AG04450 (cell line): Measurements from ENCODE around the gene INCENP. TPM values are rescaled to one million over a fixed set of nuclear protein-coding genes. Genes with fewer than 3 reads are reported as not detected.

Source experiments
- CTCF ChIA-PET: fragments of 300-600, 350-600 bp; formaldehyde crosslinking; extraction: SDS; loops from one replicate; lab custom pipeline; 2022; ENCODE audit warnings: antibody characterized with exemption, inconsistent platforms; lab: Charles Lee
- POLR2A ChIA-PET: fragments of 350-600 bp; formaldehyde crosslinking; extraction: SDS; loops from one replicate; lab custom pipeline; 2021; ENCODE audit warnings: antibody characterized with exemption, inconsistent platforms; lab: Yijun Ruan, JAX
- DNase-seq: peaks from one replicate; pipeline ENCODE4 v3.0.0-alpha.2; 2011; ENCODE audit warnings: low read depth, low spot score
- H3K27ac ChIP-seq: one replicate; pipeline ENCODE4 v1.5.1; 2012; ENCODE audit warnings: low read depth, low read length, control low read depth
- H3K27me3 ChIP-seq: one replicate; pipeline ENCODE4 v1.6.0; 2012; ENCODE audit warnings: low read length; ENCODE audit not compliant: control insufficient read depth, insufficient read depth
- H3K4me3 ChIP-seq: 2 replicates; pipeline ENCODE4 v1.5.1; 2011; ENCODE audit warnings: mild to moderate bottlenecking, low read depth, low read length, control low read depth
- H3K9me3 ChIP-seq: 2 replicates; pipeline ENCODE4 v1.5.1; 2012; ENCODE audit warnings: low read length; ENCODE audit not compliant: control insufficient read depth, insufficient read depth
- CTCF ChIP-seq: IDR thresholded peaks from 2 replicates; pipeline ENCODE4 v1.5.1; 2011; ENCODE audit warnings: low read depth, low read length, control low read depth, inconsistent platforms
- polyA plus RNA-seq: library from polyadenylated mRNA; depleted of rRNA; stranded (reverse); fragments of >200 nt; gene quantifications from 2 replicates; pipeline ENCODE4 v1.2.3, GENCODE V29; 2011

Gene INCENP
- polyA plus RNA-seq, 1 experiment: 6.4 TPM

- no peak for TF ChIP-seq CTCF
- H3K4me3 ChIP-seq: no peak overlapping the region
- no peak for DNase-seq
- POLR2A ChIA-PET: no interaction called here
- CTCF ChIA-PET: interaction anchor here (0.6 to 1.0 kb wide), 4 partner anchors 34 to 589 kb away, joined by 3 to 7 read pairs (median 4); no protein-coding TSS in a partner anchor
- no peaks in the 10 kb centered on the region for H3K9me3 ChIP-seq
- no peak overlapping the region for H3K27ac ChIP-seq
- peaks cover 22% of the 10 kb centered on the region for H3K27me3 ChIP-seq
Observed at GRCh38 chr11:62172294-62172693, 48.5 kb downstream of the INCENP start.

GRCh38 chr11:62176766-62177165, 53.0 kb downstream of the INCENP start:
- ChIA-PET POLR2A (no interaction called here), CTCF (no interaction called here)
- Histone ChIP-seq H3K27me3 (peaks cover 10% of the 10 kb centered on the region), H3K4me3 (no peak overlapping the region), H3K9me3 (no peaks in the 10 kb centered on the region), H3K27ac (no peak overlapping the region)
- no peak for TF ChIP-seq CTCF
- no peak for DNase-seq

GRCh38 chr11:62179995-62180394, 56.2 kb downstream of the INCENP start:
- peaks cover 12% of the 10 kb centered on the region for H3K27me3 ChIP-seq
- POLR2A ChIA-PET: no interaction called here
- CTCF ChIA-PET: no interaction called here

GRCh38 chr11:62181097-62181496, 57.3 kb downstream of the INCENP start:
- Histone ChIP-seq H3K27ac (no peak overlapping the region), H3K27me3 (peaks cover 16% of the 10 kb centered on the region), H3K4me3 (no peak overlapping the region), H3K9me3 (no peaks in the 10 kb centered on the region)
- no peak for DNase-seq
- TF ChIP-seq CTCF: no peak
- ChIA-PET CTCF (no interaction called here), POLR2A (no interaction called here)

More at GRCh38 chr11:62179995-62180394, 56.2 kb downstream of the INCENP start:
- DNase-seq: no peak
- Histone ChIP-seq H3K4me3 (no peak overlapping the region), H3K27ac (no peak overlapping the region), H3K9me3 (no peaks in the 10 kb centered on the region)
- TF ChIP-seq CTCF: no peak

- no peak overlapping the region for H3K4me3 ChIP-seq
- ChIA-PET CTCF (no interaction called here), POLR2A (no interaction called here)
- no peak for TF ChIP-seq CTCF
- H3K27ac ChIP-seq: no peak overlapping the region
- H3K9me3 ChIP-seq: no peaks in the 10 kb centered on the region
- peaks cover 16% of the 10 kb centered on the region for H3K27me3 ChIP-seq
- no peak for DNase-seq
Observed at GRCh38 chr11:62182147-62182891, 58.5 kb downstream of the INCENP start.
